Lower leg skin (tissue), 4 donors: Measurements from ENCODE around the gene LTBP3. TPM values are rescaled to one million over a fixed set of nuclear protein-coding genes. Genes with fewer than 3 reads are reported as not detected.

Source experiments
- DNase-seq, 2 donors: peaks; one replicate each; pipeline ENCODE4 v3.0.0-alpha.2; 2019; ENCODE audit warnings: low spot score in 2 of 2
- H3K4me3 ChIP-seq: fragments of 200-600 bp; sonication (generic); 2 replicates; pipeline ENCODE4 v1.5.1; 2017; ENCODE audit warnings: mild to moderate bottlenecking, low read depth; ENCODE audit not compliant: poor library complexity, severe bottlenecking
- POLR2A ChIP-seq, 2 donors: fragments of 450-650 bp; IDR thresholded peaks; one replicate each; pipeline ENCODE4 v1.6.1; 2016 to 2017; ENCODE audit warnings: antibody characterized with exemption in 2 of 2, mild to moderate bottlenecking in 1 of 2, moderate library complexity in 1 of 2
- WGBS, 2 donors: methylation state at CpG; one replicate each; pipeline ENCODE4 v1.1.5; 2018; 5-methylcytosine and 5-hydroxymethylcytosine counted together
- intact Hi-C: fragments of 100-400 bp; cut with DNase I; formaldehyde crosslinking; loops from one replicate; pipeline ENCODE4 v1.15.0; 2023; ENCODE audit warnings: low total_unique reads
- total RNA-seq, 4 donors: library from RNA; depleted of rRNA; stranded (reverse); fragments of >200 nt; gene quantifications; one replicate each; pipeline ENCODE4 v1.1.0, GENCODE V29; 2016
- TF ChIP-seq, protein P1 (sequence below), 3 donors: fragments of 450-650 bp; IDR thresholded peaks; one replicate each; pipeline ENCODE4 v1.5.1; 2016; ENCODE audit warnings: antibody characterized with exemption in 3 of 3, mild to moderate bottlenecking in 3 of 3, moderate library complexity in 2 of 3

Gene LTBP3
- total RNA-seq, 4 donors from 2014 or later: 71.9 to 113 (median 100) TPM

DNA sequence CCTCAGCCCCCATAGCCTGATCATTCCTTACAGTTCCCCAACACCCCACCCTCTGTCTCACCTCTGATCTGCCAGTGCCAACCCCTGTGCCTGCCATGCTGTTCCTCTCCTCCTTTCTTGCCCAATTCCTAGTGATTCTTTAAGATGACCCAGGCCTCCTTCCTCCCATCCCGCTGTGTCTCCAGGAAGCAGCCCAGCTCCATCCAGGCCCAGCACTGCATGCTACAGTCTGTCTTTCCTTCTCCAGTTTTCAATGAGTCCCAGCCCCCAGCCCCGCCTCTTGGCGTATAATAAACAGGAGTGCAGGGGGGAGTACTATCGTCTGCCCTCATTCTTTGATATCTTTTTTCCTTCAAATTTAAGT, 12.3 kb downstream of the LTBP3 start:
- no peak overlapping the region for H3K4me3 ChIP-seq
- 56 to 59% methylated on average over 4 of the region's 4 CpGs for whole genome bisulfite sequencing, 2 donors
- intact Hi-C loops: no loop called here
- DNase-seq: no peak
- TF ChIP-seq, protein P1, sequence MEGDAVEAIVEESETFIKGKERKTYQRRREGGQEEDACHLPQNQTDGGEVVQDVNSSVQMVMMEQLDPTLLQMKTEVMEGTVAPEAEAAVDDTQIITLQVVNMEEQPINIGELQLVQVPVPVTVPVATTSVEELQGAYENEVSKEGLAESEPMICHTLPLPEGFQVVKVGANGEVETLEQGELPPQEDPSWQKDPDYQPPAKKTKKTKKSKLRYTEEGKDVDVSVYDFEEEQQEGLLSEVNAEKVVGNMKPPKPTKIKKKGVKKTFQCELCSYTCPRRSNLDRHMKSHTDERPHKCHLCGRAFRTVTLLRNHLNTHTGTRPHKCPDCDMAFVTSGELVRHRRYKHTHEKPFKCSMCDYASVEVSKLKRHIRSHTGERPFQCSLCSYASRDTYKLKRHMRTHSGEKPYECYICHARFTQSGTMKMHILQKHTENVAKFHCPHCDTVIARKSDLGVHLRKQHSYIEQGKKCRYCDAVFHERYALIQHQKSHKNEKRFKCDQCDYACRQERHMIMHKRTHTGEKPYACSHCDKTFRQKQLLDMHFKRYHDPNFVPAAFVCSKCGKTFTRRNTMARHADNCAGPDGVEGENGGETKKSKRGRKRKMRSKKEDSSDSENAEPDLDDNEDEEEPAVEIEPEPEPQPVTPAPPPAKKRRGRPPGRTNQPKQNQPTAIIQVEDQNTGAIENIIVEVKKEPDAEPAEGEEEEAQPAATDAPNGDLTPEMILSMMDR (IDR thresholded peaks at IDR 0.05): no peak
- no peak for TF ChIP-seq POLR2A (IDR thresholded peaks at IDR 0.05)

DNA sequence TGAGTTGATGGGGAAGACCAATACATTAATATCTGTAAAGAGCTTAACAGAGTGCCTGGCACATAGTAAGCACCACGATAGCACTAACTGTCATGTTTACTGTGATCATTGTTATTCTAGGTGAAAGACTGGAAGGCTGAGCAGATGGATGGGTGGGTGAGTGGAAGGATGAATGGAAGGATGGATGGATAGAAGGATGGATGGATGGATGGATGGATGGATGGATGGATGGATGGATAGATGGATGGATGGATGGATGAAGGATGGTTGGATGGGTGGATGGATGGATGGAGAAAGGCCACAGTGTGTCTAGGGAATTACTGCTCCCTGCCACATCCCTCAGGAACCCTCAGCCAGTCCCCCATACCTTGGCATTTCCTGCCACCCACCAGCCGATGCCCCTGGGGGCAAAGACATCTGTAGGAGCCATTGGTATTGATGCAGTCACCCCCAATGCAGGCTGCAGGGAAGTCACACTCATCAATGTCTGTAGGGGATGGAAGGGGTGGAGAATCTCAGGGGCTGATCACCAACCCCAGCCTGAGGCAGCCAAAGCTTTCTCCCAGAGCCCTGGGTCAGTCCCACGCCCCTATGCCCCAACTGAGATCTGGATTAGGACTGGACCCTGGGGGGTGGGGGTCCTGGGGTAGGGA, 15.3 kb downstream of the LTBP3 start:
- TF ChIP-seq, protein P1 (IDR thresholded peaks at IDR 0.05): no peak
- TF ChIP-seq POLR2A (IDR thresholded peaks at IDR 0.05): no peak
- intact Hi-C loops: no loop called here
- 92 to 95% methylated on average over 2 of the region's 3 CpGs for WGBS, 2 donors
- no peak overlapping the region for H3K4me3 ChIP-seq
- DNase-seq: no peak

DNA sequence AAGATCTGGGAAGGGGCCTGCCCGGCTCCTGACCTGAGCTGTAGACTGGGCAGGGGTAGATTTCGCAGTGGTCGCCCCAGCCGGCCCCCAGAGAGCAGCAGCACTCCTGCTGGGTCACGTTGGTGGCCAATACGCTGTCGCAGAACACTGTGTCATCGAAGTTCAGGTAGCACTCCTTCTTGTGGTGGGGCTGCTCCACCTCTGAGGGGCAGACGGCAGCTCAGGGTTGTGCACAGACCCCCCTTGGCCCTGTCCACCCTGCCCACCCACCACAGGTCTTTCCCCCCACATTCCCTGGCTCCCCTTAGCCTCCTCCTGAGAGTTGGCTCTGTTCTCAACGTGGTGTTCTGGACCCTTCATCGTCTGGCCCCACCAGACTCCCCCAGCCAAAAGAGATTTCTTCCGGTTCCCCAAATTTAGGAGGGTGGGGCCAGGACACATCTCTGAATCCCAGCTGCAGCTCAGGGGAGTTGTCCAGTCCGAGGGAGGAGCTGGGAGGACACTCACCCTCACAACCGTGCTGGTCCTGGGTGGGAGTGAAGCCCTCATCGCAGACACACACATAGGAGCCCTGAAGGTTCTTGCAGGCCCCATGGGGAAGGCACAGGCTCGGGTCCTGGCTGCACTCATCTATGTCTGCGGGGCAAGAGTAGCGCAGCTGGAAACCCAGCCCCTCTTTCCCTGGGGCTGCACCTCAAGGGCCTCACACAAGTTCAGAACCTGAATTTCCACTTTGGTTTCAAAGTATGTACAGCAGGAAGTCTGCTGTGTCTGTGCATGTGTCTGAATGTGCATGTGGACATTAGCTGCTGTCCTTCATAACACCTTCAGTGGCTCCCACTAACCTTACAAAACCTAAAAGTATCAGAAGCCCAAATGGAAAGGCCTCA, 16.8 kb downstream of the LTBP3 start:
- TF ChIP-seq, protein P1 (IDR thresholded peaks at IDR 0.05): no peak
- TF ChIP-seq POLR2A (IDR thresholded peaks at IDR 0.05): no peak
- intact Hi-C loops: no loop called here
- no peak for DNase-seq
- H3K4me3 ChIP-seq: peak overlapping the region; percentile 17
- 28 to 30% methylated on average over 13 to 16 of the region's 18 CpGs for WGBS, 2 donors

DNA sequence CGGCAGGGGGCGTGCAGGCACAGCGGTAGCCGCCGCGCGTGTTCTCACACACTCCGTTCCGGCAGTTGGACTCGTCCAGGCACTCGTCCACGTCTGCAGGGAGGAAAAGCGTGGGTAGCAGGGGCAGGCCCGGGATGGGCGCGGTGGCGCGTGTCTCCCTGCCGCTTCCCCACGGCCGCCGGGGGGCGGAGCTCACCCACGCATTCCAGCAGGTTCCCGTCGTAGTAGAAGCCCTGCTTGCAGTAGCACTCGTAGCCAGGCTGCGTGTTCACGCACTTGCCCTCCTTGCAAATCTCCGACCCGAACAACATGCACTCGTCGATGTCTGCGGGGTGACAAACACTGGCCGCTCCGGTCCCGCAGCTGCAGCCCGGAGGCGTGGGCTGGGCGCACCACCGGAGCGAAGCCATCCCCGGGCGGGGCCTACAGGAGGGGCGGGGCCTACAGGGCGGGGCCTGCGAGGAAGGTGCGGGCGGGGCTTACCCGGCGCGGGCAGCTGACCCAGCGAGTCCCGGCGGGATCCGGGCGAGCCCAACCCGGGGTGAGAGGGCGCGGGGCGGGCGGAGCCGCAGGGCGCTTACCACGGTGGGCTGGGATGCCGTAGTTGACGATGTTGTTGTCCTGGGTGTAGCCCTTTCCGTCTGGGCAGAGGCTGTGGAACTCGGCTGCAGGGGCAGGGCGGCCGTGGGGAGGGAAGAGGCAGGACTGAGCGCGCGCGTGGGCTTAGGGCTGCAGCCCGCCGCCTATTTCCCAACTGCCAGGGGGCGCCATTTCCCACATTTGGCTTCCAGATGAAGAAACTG, 17.7 kb downstream of the LTBP3 start:
- peak; percentile 83 to 99 for DNase-seq
- WGBS, 2 donors: 0 to 4% methylated on average over 10 to 24 of the region's 78 CpGs
- TF ChIP-seq, protein P1 (IDR thresholded peaks at IDR 0.05): peak in 1 of 3 donors; percentile 65
- TF ChIP-seq POLR2A (IDR thresholded peaks at IDR 0.05): no peak
- H3K4me3 ChIP-seq: peak overlapping the region; percentile 17
- intact Hi-C loops: no loop called here

DNA sequence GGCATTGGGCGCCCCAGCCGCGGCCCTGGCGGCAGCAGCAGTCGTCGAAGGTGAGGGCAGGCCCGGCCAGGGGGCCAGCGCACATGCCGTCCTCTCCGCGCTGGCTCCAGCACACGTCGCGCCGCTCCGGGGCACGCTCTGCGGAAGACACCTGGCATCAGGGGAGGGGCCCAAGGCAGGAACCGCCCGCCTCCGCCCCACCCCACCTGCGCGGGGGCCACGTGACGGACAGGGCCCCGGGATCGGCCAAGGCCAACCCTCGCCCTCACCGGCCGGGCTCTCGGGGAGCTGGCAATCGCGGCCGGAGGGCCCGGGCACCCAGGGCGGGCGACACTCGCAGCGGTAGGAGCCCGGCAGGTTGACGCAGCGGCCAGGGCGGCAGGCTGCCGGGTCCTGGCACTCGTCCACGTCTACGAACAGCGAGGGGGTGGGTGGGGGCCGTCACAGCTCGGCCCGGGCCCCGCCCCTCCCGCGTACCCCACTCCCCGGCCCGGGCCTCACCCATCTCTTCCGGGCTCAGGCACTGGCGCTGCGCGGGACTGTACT, 18.3 kb downstream of the LTBP3 start:
- H3K4me3 ChIP-seq: peak overlapping the region; percentile 15
- TF ChIP-seq, protein P1 (IDR thresholded peaks at IDR 0.05): no peak
- DNase-seq: peak in 1 of 2 donors; percentile 93
- intact Hi-C loops: no loop called here
- WGBS, 2 donors: 19 to 20% methylated on average over 12 to 28 of the region's 60 CpGs
